ENCODE measurements around the gene NRXN3. TPM values are rescaled to one million over a fixed set of nuclear protein-coding genes. Genes with fewer than 3 reads are reported as not detected.

Gene NRXN3
- total RNA-seq, 4 donors from 2014 or later = 0.56 to 1.6 (median 1.1) TPM

- peak; percentile 2 to 3 for DNase-seq
- Histone ChIP-seq H3K4me1 (no peaks in the 10 kb centered on the region), H3K9me3 (no peaks in the 10 kb centered on the region), H3K4me3 (replicated peaks in 1 of 3) (no peak overlapping the region), H3K27me3 (no peaks in the 10 kb centered on the region), H3K27ac (no peak overlapping the region), H3K36me3 (no peaks in the 10 kb centered on the region)
- TF ChIP-seq CTCF (IDR thresholded peaks at IDR 0.05) (no peak), POLR2A (IDR thresholded peaks at IDR 0.05) (no peak)
- intact Hi-C loops (cut with DNase I) = no loop called here
- WGBS, 2 donors = 69 to 73% methylated on average over 3 of the region's 3 CpGs
Observed at GRCh38 chr14:79842270-79842669, 1672.1 kb downstream of the NRXN3 start.

GRCh38 chr14:79852950-79853744 lies 1683.0 kb downstream of the NRXN3 start:
- Histone ChIP-seq H3K4me3 (replicated peaks in 1 of 3) (no peak overlapping the region), H3K27me3 (no peaks in the 10 kb centered on the region), H3K4me1 (no peaks in the 10 kb centered on the region), H3K27ac (no peak overlapping the region), H3K36me3 (no peaks in the 10 kb centered on the region), H3K9me3 (no peaks in the 10 kb centered on the region)
- DNase-seq = no peak
- TF ChIP-seq CTCF (IDR thresholded peaks at IDR 0.05) (no peak), POLR2A (IDR thresholded peaks at IDR 0.05) (no peak)
- intact Hi-C loops (cut with DNase I) = no loop called here
- 80 to 81% methylated on average over 8 of the region's 8 CpGs for WGBS, 2 donors

- intact Hi-C loops (cut with DNase I) = no loop called here
- 80 to 83% methylated on average over 2 of the region's 2 CpGs for WGBS, 2 donors
Observed at GRCh38 chr14:79855789-79856188, 1685.6 kb downstream of the NRXN3 start.

GRCh38 chr14:79856381-79856780 lies 1686.2 kb downstream of the NRXN3 start:
- no peaks in the 10 kb centered on the region for H3K9me3 ChIP-seq
- H3K27ac ChIP-seq = no peak overlapping the region
- no peak for TF ChIP-seq CTCF (IDR thresholded peaks at IDR 0.05)
- TF ChIP-seq POLR2A (IDR thresholded peaks at IDR 0.05) = no peak
- no peak overlapping the region for H3K4me3 ChIP-seq (replicated peaks in 1 of 3)
- WGBS, 2 donors = 73 to 88% methylated on average over 1 of the region's 1 CpG
- DNase-seq = no peak
- H3K27me3 ChIP-seq = no peaks in the 10 kb centered on the region
- H3K36me3 ChIP-seq = no peaks in the 10 kb centered on the region
- no peaks in the 10 kb centered on the region for H3K4me1 ChIP-seq
- intact Hi-C loops (cut with DNase I) = no loop called here

More at GRCh38 chr14:79855789-79856188, 1685.6 kb downstream of the NRXN3 start:
- no peaks in the 10 kb centered on the region for H3K27me3 ChIP-seq
- H3K4me3 ChIP-seq (replicated peaks in 1 of 3) = no peak overlapping the region
- no peaks in the 10 kb centered on the region for H3K9me3 ChIP-seq
- TF ChIP-seq POLR2A (IDR thresholded peaks at IDR 0.05) = no peak
- no peak for TF ChIP-seq CTCF (IDR thresholded peaks at IDR 0.05)
- no peak overlapping the region for H3K27ac ChIP-seq
- no peak for DNase-seq
- H3K4me1 ChIP-seq = no peaks in the 10 kb centered on the region
- H3K36me3 ChIP-seq = no peaks in the 10 kb centered on the region

- TF ChIP-seq CTCF (IDR thresholded peaks at IDR 0.05) (no peak), POLR2A (IDR thresholded peaks at IDR 0.05) (no peak)
- Histone ChIP-seq H3K27me3 (no peaks in the 10 kb centered on the region), H3K27ac (no peak overlapping the region), H3K36me3 (no peaks in the 10 kb centered on the region), H3K9me3 (no peaks in the 10 kb centered on the region), H3K4me3 (replicated peaks in 1 of 3) (no peak overlapping the region), H3K4me1 (no peaks in the 10 kb centered on the region)
- no peak for DNase-seq
- intact Hi-C loops (cut with DNase I) = no loop called here
- 88 to 94% methylated on average over 9 of the region's 9 CpGs for WGBS, 2 donors
Observed at GRCh38 chr14:79861111-79861510, 1690.9 kb downstream of the NRXN3 start.
